ENCODE data around the gene HAAO.

DNA sequence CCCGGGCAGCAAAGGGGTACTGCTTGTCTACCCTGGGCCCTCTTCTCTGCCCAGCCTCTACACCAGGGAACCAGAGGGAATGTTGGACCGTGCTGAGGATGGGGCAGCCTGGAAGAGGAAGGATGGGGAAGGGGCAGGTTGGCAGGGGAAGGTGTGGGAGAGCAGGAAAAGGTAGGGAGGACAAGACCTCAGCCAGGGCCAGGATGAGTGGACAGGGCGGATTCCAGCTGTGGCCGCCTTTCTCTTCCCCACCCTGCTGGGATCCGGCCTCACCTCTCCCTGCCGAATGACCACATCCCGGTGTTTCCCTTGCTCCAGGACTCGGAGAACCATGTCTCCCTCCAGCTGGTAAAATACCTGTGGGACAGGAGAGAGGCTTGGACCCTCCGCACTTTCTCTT lies 8.9 kb downstream of the HAAO start:
- TF ChIP-seq, protein P1, sequence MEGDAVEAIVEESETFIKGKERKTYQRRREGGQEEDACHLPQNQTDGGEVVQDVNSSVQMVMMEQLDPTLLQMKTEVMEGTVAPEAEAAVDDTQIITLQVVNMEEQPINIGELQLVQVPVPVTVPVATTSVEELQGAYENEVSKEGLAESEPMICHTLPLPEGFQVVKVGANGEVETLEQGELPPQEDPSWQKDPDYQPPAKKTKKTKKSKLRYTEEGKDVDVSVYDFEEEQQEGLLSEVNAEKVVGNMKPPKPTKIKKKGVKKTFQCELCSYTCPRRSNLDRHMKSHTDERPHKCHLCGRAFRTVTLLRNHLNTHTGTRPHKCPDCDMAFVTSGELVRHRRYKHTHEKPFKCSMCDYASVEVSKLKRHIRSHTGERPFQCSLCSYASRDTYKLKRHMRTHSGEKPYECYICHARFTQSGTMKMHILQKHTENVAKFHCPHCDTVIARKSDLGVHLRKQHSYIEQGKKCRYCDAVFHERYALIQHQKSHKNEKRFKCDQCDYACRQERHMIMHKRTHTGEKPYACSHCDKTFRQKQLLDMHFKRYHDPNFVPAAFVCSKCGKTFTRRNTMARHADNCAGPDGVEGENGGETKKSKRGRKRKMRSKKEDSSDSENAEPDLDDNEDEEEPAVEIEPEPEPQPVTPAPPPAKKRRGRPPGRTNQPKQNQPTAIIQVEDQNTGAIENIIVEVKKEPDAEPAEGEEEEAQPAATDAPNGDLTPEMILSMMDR (IDR thresholded peaks at IDR 0.05; ENCODE audit: insufficient read depth, low read depth, low read length): no peak
- TF ChIP-seq EZH2 (IDR thresholded peaks at IDR 0.05; ENCODE audit: insufficient read depth, low read length): no peak
